Tibial nerve (tissue), 4 donors: ENCODE results near the gene UBA6.
A peak's percentile ranks its signal among the peaks of the same experiment; 100 is the strongest.

Source experiments
- CTCF ChIP-seq, 5 experiments: fragments of 200-600 bp in 3 of 5; fragments of 450-650 bp in 2 of 5; sonication (generic) in 3 of 5; IDR thresholded peaks; one replicate each; pipeline ENCODE4 v1.5.1; 2016 to 2019; ENCODE audit warnings: antibody characterized with exemption in 5 of 5, mild to moderate bottlenecking in 3 of 5, moderate library complexity in 2 of 5
- EP300 ChIP-seq, 2 donors: sonication (generic); formaldehyde crosslinking; IDR thresholded peaks; one replicate each; pipeline ENCODE4 v1.6.1; 2017; ENCODE audit warnings: antibody characterized with exemption in 2 of 2, mild to moderate bottlenecking in 1 of 2
- POLR2A ChIP-seq, 2 donors: fragments of 450-650 bp; IDR thresholded peaks; one replicate each; pipeline ENCODE4 v1.6.1; 2017; ENCODE audit warnings: antibody characterized with exemption in 2 of 2, mild to moderate bottlenecking in 2 of 2, moderate library complexity in 2 of 2

DNA sequence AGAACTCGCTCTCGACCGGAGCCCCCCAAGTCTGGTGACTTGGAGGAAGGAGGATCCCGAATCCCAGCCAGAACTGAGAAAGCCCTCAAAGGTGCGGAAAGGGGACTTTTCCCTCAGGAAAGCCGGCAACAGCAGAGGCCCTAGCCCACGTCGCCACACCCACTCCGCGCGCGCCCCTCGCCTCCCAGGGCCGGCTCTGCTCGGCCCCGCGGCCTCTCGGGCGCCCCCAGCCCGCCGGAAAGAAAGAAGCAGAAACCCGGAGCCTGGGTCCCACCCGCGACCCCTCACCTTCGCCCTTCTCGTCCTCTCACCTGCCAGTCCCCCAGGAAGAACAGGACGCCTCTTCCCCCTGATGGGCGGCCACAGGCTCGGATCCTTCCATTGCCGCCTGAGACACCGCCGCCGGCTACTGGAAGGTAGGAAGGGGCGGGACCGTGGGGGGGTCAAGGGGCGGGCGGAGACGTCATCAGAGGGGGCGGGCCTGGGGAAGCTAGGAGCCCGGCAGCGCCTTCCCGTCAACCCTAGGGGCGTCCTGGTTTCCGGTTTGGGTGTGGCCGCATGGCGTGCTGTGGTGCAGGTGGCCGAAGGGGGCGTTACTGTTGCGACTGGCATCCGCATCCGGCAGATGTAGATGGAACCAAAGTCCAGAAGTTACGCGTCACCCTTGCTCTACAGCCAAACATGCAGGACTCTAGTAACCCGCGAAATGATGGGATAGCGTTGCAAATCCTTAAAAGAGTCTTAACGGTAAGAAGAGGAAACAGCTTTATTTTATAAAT, at the start of gene UBA6:
- TF ChIP-seq CTCF (IDR thresholded peaks at IDR 0.05) (peak; percentile 29 to 69 (median 36)), POLR2A (IDR thresholded peaks at IDR 0.05) (peak in 1 of 2 donors; percentile 41), EP300 (IDR thresholded peaks at IDR 0.05) (peak; percentile 23 to 74)
